IMR-90 (cell line): ENCODE measurements around the gene SCAMP4. TPM values are rescaled to one million over a fixed set of nuclear protein-coding genes. Genes with fewer than 3 reads are reported as not detected.

ENCODE experiments used
- ATAC-seq: fragments of 200-7000 bp; cut with Tn5 transposase; 2 replicates; pipeline ENCODE4 v1.9.1; 2020; ENCODE audit warnings: low read depth, mild to moderate bottlenecking, moderate library complexity
- BruUV-seq: library from RNA; stranded (reverse); fragments of 400-500 nt; replicated peaks from 2 replicates; lab custom pipeline; 2021; lab: Mats Ljungman, UMichigan
- CTCF ChIA-PET: fragments of 300-600 bp; formaldehyde crosslinking; extraction: SDS; loops from one replicate; lab custom pipeline; 2021; ENCODE audit warnings: antibody characterized with exemption; lab: Yijun Ruan, JAX
- POLR2A ChIA-PET: fragments of 300-600 bp; sonication (Branson Sonifier 250); formaldehyde crosslinking; loops from one replicate; lab custom pipeline; 2022; ENCODE audit warnings: antibody characterized with exemption; ENCODE audit not compliant: unreplicated experiment; lab: Charles Lee
- DNase-seq: peaks from one replicate; pipeline ENCODE4 v3.0.0; 2013
- H2AFZ ChIP-seq: replicated peaks from 2 replicates; pipeline ENCODE3; 2013; ENCODE audit warnings: low read length, mild to moderate bottlenecking; ENCODE audit not compliant: poor library complexity
- H2AK5ac ChIP-seq: 2 replicates; pipeline ENCODE4 v1.6.1; 2013; ENCODE audit warnings: low read depth, low read length, inconsistent platforms
- H2AK9ac ChIP-seq: replicated peaks from 2 replicates; pipeline ENCODE3; 2013; ENCODE audit warnings: mild to moderate bottlenecking, low read depth, low read length, moderate library complexity; ENCODE audit not compliant: poor library complexity
- H2BK120ac ChIP-seq: 2 replicates; pipeline ENCODE4 v1.6.1; 2013; ENCODE audit warnings: low read depth, low read length, inconsistent platforms
- H2BK15ac ChIP-seq: 3 replicates; pipeline ENCODE4 v1.6.1; 2013; ENCODE audit warnings: low read depth, low read length, inconsistent platforms
- H2BK20ac ChIP-seq: 2 replicates; pipeline ENCODE4 v1.6.1; 2013; ENCODE audit warnings: low read depth, mild to moderate bottlenecking, inconsistent platforms, low read length, moderate library complexity
- H2BK5ac ChIP-seq: 2 replicates; pipeline ENCODE4 v1.6.1; 2013; ENCODE audit warnings: mild to moderate bottlenecking, low read depth, low read length, inconsistent platforms; ENCODE audit not compliant: poor library complexity, severe bottlenecking
- H3K14ac ChIP-seq: replicated peaks from 2 replicates; pipeline ENCODE4 v1.6.1; 2013; ENCODE audit warnings: low read depth, low read length, inconsistent platforms
- H3K18ac ChIP-seq: 2 replicates; pipeline ENCODE4 v1.6.1; 2013; ENCODE audit warnings: low read depth, low read length, control low read depth
- H3K23ac ChIP-seq: 2 replicates; pipeline ENCODE4 v1.6.1; 2013; ENCODE audit warnings: low read depth, low read length, inconsistent platforms
- H3K27ac ChIP-seq: 2 replicates; pipeline ENCODE4 v1.5.1; 2013; ENCODE audit warnings: mild to moderate bottlenecking, control low read depth, low read length; ENCODE audit not compliant: insufficient read depth
- H3K27me3 ChIP-seq: 2 replicates; pipeline ENCODE4 v1.6.1; 2013; ENCODE audit warnings: low read length; ENCODE audit not compliant: control insufficient read depth, insufficient read depth
- H3K36me3 ChIP-seq: 2 replicates; pipeline ENCODE4 v1.6.1; 2013; ENCODE audit warnings: low read length, mixed read lengths; ENCODE audit not compliant: control insufficient read depth, insufficient read depth
- H3K4ac ChIP-seq: 2 replicates; pipeline ENCODE4 v1.6.1; 2013; ENCODE audit warnings: low read depth, low read length, inconsistent platforms
- H3K4me1 ChIP-seq: 2 replicates; pipeline ENCODE4 v1.6.1; 2013; ENCODE audit warnings: low read length, mixed read lengths; ENCODE audit not compliant: control insufficient read depth, insufficient read depth
- H3K4me2 ChIP-seq: 2 replicates; pipeline ENCODE4 v1.6.1; 2013; ENCODE audit warnings: low read depth, mild to moderate bottlenecking, control low read depth, low read length, moderate library complexity
- H3K4me3 ChIP-seq: 2 replicates; pipeline ENCODE4 v1.5.1; 2013; ENCODE audit warnings: low read depth, mild to moderate bottlenecking, control low read depth, low read length, moderate library complexity; ENCODE audit not compliant: insufficient read depth
- H3K56ac ChIP-seq: 2 replicates; pipeline ENCODE4 v1.6.1; 2013; ENCODE audit warnings: low read length, inconsistent platforms; ENCODE audit not compliant: insufficient read depth; ENCODE audit errors: extremely low read depth
- H3K79me1 ChIP-seq, 2 experiments: 2 replicates each; pipeline ENCODE4 v1.6.1; 2013; ENCODE audit warnings: low read length in 2 of 2, inconsistent platforms in 1 of 2, low read depth in 1 of 2
- H3K9ac ChIP-seq: 2 replicates; pipeline ENCODE4 v1.6.1; 2013; ENCODE audit warnings: low read depth, low read length, control low read depth
- H3K9me1 ChIP-seq: 2 replicates; pipeline ENCODE4 v1.6.1; 2013; ENCODE audit warnings: low read length, inconsistent platforms; ENCODE audit not compliant: insufficient read depth
- H3K9me3 ChIP-seq: 2 replicates; pipeline ENCODE4 v1.6.1; 2013; ENCODE audit warnings: low read length; ENCODE audit not compliant: control insufficient read depth, insufficient read depth
- H4K20me1 ChIP-seq: 2 replicates; pipeline ENCODE4 v1.6.1; 2013; ENCODE audit warnings: low read length, inconsistent platforms; ENCODE audit not compliant: insufficient read depth
- H4K5ac ChIP-seq: 2 replicates; pipeline ENCODE4 v1.6.1; 2013; ENCODE audit warnings: mild to moderate bottlenecking, low read depth, low read length, control low read depth
- H4K8ac ChIP-seq, 2 experiments: 2 replicates each; pipeline ENCODE4 v1.6.1; 2013; ENCODE audit warnings: low read depth in 2 of 2, low read length in 2 of 2, control low read depth in 1 of 2, inconsistent platforms in 1 of 2
- H4K91ac ChIP-seq: 2 replicates; pipeline ENCODE4 v1.6.1; 2013; ENCODE audit warnings: low read depth, low read length, inconsistent platforms; ENCODE audit not compliant: insufficient read depth
- BHLHE40 ChIP-seq: fragments of 150-350 bp; IDR thresholded peaks from 2 replicates; pipeline ENCODE4 v1.6.1; 2016; ENCODE audit warnings: mild to moderate bottlenecking, low read depth, low read length
- CTCF ChIP-seq: conservative IDR thresholded peaks from 2 replicates; pipeline ENCODE4 v1.5.1; 2012; ENCODE audit warnings: mild to moderate bottlenecking, low read depth, low read length, improper control_type of control experiment
- ELK1 ChIP-seq: fragments of 150-350 bp; IDR thresholded peaks from 2 replicates; pipeline ENCODE4 v1.6.1; 2016; ENCODE audit warnings: low read depth, mild to moderate bottlenecking, low read length, moderate library complexity, borderline replicate concordance
- FOS ChIP-seq: fragments of 150-350 bp; IDR thresholded peaks from 2 replicates; pipeline ENCODE4 v1.6.1; 2016; ENCODE audit warnings: low read depth, low read length
- MAZ ChIP-seq: IDR thresholded peaks from 2 replicates; pipeline ENCODE4 v1.6.1; 2012; ENCODE audit warnings: low read depth, mild to moderate bottlenecking, low read length, improper control_type of control experiment, moderate library complexity, borderline replicate concordance
- RAD21 ChIP-seq: IDR thresholded peaks from 2 replicates; pipeline ENCODE4 v1.6.1; 2012; ENCODE audit warnings: low read length, improper control_type of control experiment
- RCOR1 ChIP-seq: IDR thresholded peaks from 2 replicates; pipeline ENCODE4 v1.6.1; 2012; ENCODE audit warnings: mild to moderate bottlenecking, low read length, improper control_type of control experiment; ENCODE audit not compliant: insufficient replicate concordance
- SMC3 ChIP-seq: fragments of 150-350 bp; IDR thresholded peaks from 2 replicates; pipeline ENCODE4 v1.6.1; 2016; ENCODE audit warnings: low read depth, mild to moderate bottlenecking, antibody characterized with exemption, low read length, moderate library complexity
- WGBS, 2 experiments: methylation state at CpG; one replicate each; pipeline versions ENCODE4 v1.1.5 to v1.1.7; 2013; ENCODE audit warnings: missing lambda C conversion rate in 2 of 2; ENCODE audit not compliant: insufficient read length in 1 of 2; ENCODE audit errors: extremely low coverage in 2 of 2; 5-methylcytosine and 5-hydroxymethylcytosine counted together
- dilution Hi-C: fragments of 300-500 bp; cut with HindIII; formaldehyde crosslinking; loops from one replicate; pipeline ENCODE4 v1.14.3; 2018; ENCODE audit warnings: low sequenced_read_pairs; ENCODE audit not compliant: unreplicated experiment
- in situ Hi-C: fragments of 300-500 bp; cut with MboI; formaldehyde crosslinking; loops from 3 replicates; pipeline ENCODE4 v1.14.3; 2019; ENCODE audit warnings: low sequenced_read_pairs, inconsistent platforms, mixed read lengths
- intact Hi-C: fragments of 100-400 bp; cut with micrococcal nuclease; formaldehyde crosslinking; loops from 2 replicates; pipeline ENCODE4 v1.10.0; 2022
- polyA plus RNA-seq, 3 experiments: library from polyadenylated mRNA; depleted of rRNA; stranded (reverse); fragments of >200 nt; gene quantifications; 2 replicates each; pipeline ENCODE4 v1.2.3, GENCODE V29; 2012; ENCODE audit warnings: low replicate concordance in 1 of 3
- total RNA-seq: library from RNA; depleted of rRNA; stranded (reverse); fragments of >200 nt; gene quantifications from 2 replicates; pipeline ENCODE4 v1.2.3, GENCODE V29; 2012

SCAMP4 gene
- total and polyA plus RNA-seq, 2 of the 4 experiments (the other 2 are of a cell fraction) = 16.1 to 28.1 TPM

- 92% methylated on average over 10 of the region's 26 CpGs; no CpG with 5 or more reads in 1 of the 2 experiments for WGBS, 2 experiments
- Histone ChIP-seq H3K36me3 (peaks cover 26% of the 10 kb centered on the region), H3K4me2 (no peak overlapping the region), H4K5ac (no peak overlapping the region), H3K4ac (no peak overlapping the region), H3K9ac (no peak overlapping the region), H4K20me1 (peaks cover 63% of the 10 kb centered on the region), H3K4me3 (no peak overlapping the region), H3K4me1 (no peaks in the 10 kb centered on the region), H2BK15ac (no peak overlapping the region), H4K8ac (no peak overlapping the region), H2AK9ac (no peak overlapping the region), H2AFZ (no peak overlapping the region), H2BK5ac (no peak overlapping the region), H3K23ac (no peak overlapping the region), H3K56ac (no peak overlapping the region), H3K9me3 (no peaks in the 10 kb centered on the region), H3K14ac (no peak overlapping the region), H2BK120ac (no peak overlapping the region), H3K27me3 (no peaks in the 10 kb centered on the region), H2AK5ac (no peak overlapping the region), H3K18ac (no peak overlapping the region), H2BK20ac (no peak overlapping the region), H3K27ac (no peak overlapping the region), H3K9me1 (peaks cover 3% of the 10 kb centered on the region; the same call in 1 of the 2 replicates), H4K91ac (no peak overlapping the region), H3K79me1 (peaks cover 12 to 51% of the 10 kb centered on the region in 2 experiments)
- intact Hi-C loops = no loop called here
- ATAC-seq = no peak
- dilution Hi-C loops = no loop called here
- ChIA-PET CTCF (no interaction called here), POLR2A (no interaction called here)
- in situ Hi-C loops = no loop called here
- DNase-seq = no peak
- TF ChIP-seq ELK1 (no peak), SMC3 (no peak), CTCF (no peak), FOS (no peak), RAD21 (no peak), BHLHE40 (no peak), MAZ (no peak), RCOR1 (no peak)
- no TSS peak for BruUV-seq
These were observed 61.9 kb downstream of the SCAMP4 start for GRCh38 chr19:1967087-1967608.
